Cardiac septum (tissue), 1 donor: ENCODE measurements around the gene TMEM247. TPM values are rescaled to one million over a fixed set of nuclear protein-coding genes. Genes with fewer than 3 reads are reported as not detected.

Source experiments
- total RNA-seq: library from RNA; stranded (reverse); fragmentation: NEBNext Ultra II Directional; extraction: Animal tissue kit (Norgen Biotek cat#: 25700); gene quantifications from one replicate; pipeline ENCODE4 v1.2.1, GENCODE V29; 2021
- donor health status: DM: no; HTN: no; CAD: no.

The TMEM247 gene
- total RNA-seq, 1 donor from 2014 or later = not detected

Other genes starting within 250 kb of the TMEM247 start
- gene EPAS1, start 182.2 kb upstream of the TMEM247 start, total RNA-seq = 139 TPM
- gene RHOQ, start 62.9 kb downstream of the TMEM247 start, total RNA-seq = 314 TPM
- 8.7 TPM for gene ATP6V1E2, start 63.0 kb downstream of the TMEM247 start, total RNA-seq
- 10.9 TPM for gene PIGF, start 137.5 kb downstream of the TMEM247 start, total RNA-seq
- gene CRIPT, start 137.7 kb downstream of the TMEM247 start, total RNA-seq = 15.8 TPM
- 25.3 TPM for gene SOCS5, start 219.7 kb downstream of the TMEM247 start, total RNA-seq